ENCODE data around the gene GJB2. TPM values are rescaled to one million over a fixed set of nuclear protein-coding genes. Genes with fewer than 3 reads are reported as not detected.
"Not testable (repeated sequence)": the region's sequence is repeated elsewhere in the genome, so short reads cannot be mapped to it uniquely, and the experiment has no call there.

GJB2 gene
- total RNA-seq, 2 donors from 2014 or later: 1.5 to 3.8 TPM

- TF ChIP-seq CTCF (IDR thresholded peaks at IDR 0.05): no peak
- TF ChIP-seq POLR2A (IDR thresholded peaks at IDR 0.05): no peak
- TF ChIP-seq POLR2AphosphoS5 (IDR thresholded peaks at IDR 0.05): no peak
- Histone ChIP-seq H3K27me3 (replicated peaks; ENCODE audit: insufficient read depth) (peaks cover 10% of the 10 kb centered on the region), H3K36me3 (no peaks in the 10 kb centered on the region), H3K27ac (no peak overlapping the region), H3K4me3 (no peak overlapping the region), H3K4me1 (replicated peaks) (no peaks in the 10 kb centered on the region), H3K9me3 (no peaks in the 10 kb centered on the region)
- intact Hi-C loops (cut with DNase I): no loop called here
- 48% methylated on average over 2 of the region's 2 CpGs for WGBS
- no peak for DNase-seq (ENCODE audit: low spot score)
These were observed 36.0 kb downstream of the GJB2 start for GRCh38 chr13:20156702-20157101.

GRCh38 chr13:20153290-20153689 lies 39.4 kb downstream of the GJB2 start:
- intact Hi-C loops (cut with DNase I); DNase-seq (ENCODE audit: low spot score); H3K36me3 ChIP-seq; H3K27me3 ChIP-seq (replicated peaks; ENCODE audit: insufficient read depth); H3K9me3 ChIP-seq; H3K4me1 ChIP-seq (replicated peaks); H3K27ac ChIP-seq; H3K4me3 ChIP-seq: not testable (repeated sequence)
- 96% methylated on average over 2 of the region's 2 CpGs for WGBS

- Histone ChIP-seq H3K36me3 (no peaks in the 10 kb centered on the region), H3K27ac (no peak overlapping the region), H3K4me1 (replicated peaks) (no peaks in the 10 kb centered on the region), H3K9me3 (no peaks in the 10 kb centered on the region), H3K4me3 (no peak overlapping the region), H3K27me3 (replicated peaks; ENCODE audit: insufficient read depth) (no peaks in the 10 kb centered on the region)
- no peak for DNase-seq (ENCODE audit: low spot score)
- TF ChIP-seq POLR2A (IDR thresholded peaks at IDR 0.05): no peak
- TF ChIP-seq POLR2AphosphoS5 (IDR thresholded peaks at IDR 0.05): no peak
- TF ChIP-seq CTCF (IDR thresholded peaks at IDR 0.05): no peak
- intact Hi-C loops (cut with DNase I): no loop called here
- WGBS: 89% methylated on average over 11 of the region's 11 CpGs
These were observed 41.1 kb downstream of the GJB2 start for GRCh38 chr13:20151612-20152011.

DNA sequence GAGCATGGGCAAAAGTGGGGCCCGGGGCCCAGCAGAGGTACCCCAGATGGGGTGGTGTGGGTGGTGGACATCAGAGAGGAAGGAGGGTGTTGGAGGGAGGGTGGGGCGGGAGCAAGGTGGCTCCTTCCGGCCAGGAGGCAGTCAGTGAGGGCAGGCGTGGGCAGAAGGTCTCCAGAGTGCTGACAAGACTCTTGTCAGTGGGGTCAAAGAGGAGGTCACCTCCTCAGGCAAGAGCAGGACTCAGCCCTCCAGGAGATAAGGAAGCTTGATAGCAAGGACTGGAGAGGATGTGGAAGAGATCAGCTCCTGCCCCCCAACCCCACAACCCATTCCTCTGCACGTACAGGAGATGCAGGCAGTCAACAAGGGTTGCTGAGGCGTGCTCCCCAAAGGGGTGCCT lies 41.7 kb downstream of the GJB2 start:
- intact Hi-C loops (cut with DNase I): no loop called here
- no peaks in the 10 kb centered on the region for H3K4me1 ChIP-seq (replicated peaks)
- TF ChIP-seq CTCF (IDR thresholded peaks at IDR 0.05) (no peak), POLR2A (IDR thresholded peaks at IDR 0.05) (no peak), POLR2AphosphoS5 (IDR thresholded peaks at IDR 0.05) (no peak)
- no peak overlapping the region for H3K4me3 ChIP-seq
- no peak overlapping the region for H3K27ac ChIP-seq
- H3K9me3 ChIP-seq: no peaks in the 10 kb centered on the region
- WGBS: 68% methylated on average over 6 of the region's 6 CpGs
- no peaks in the 10 kb centered on the region for H3K36me3 ChIP-seq
- DNase-seq (ENCODE audit: low spot score): no peak
- H3K27me3 ChIP-seq (replicated peaks; ENCODE audit: insufficient read depth): no peaks in the 10 kb centered on the region

DNA sequence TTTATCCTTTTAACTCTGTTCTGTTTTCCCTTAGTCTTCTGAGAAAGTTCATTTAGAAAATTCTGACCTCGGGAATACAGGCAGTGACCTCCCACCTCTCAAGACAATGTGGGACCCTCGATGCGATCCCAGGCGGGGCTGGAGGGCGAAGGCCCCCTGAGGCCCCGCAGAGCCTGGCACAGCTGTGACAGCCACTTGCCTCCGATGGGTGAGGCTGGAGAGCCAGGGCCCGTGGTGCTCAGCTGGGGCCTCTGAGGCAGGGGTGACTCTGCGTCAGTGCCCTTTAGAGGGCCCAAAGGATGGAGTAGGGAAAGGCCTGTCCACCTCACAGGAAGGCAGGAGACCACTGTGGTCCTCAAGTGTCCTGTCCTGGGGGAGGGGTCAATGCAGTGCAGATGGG lies 42.2 kb downstream of the GJB2 start:
- no peak overlapping the region for H3K27ac ChIP-seq
- no peak overlapping the region for H3K4me3 ChIP-seq
- H3K36me3 ChIP-seq: no peaks in the 10 kb centered on the region
- DNase-seq (ENCODE audit: low spot score): no peak
- no peaks in the 10 kb centered on the region for H3K9me3 ChIP-seq
- intact Hi-C loops (cut with DNase I): no loop called here
- 89% methylated on average over 9 of the region's 9 CpGs for WGBS
- H3K27me3 ChIP-seq (replicated peaks; ENCODE audit: insufficient read depth): no peaks in the 10 kb centered on the region
- TF ChIP-seq POLR2AphosphoS5 (IDR thresholded peaks at IDR 0.05) (no peak), CTCF (IDR thresholded peaks at IDR 0.05) (no peak), POLR2A (IDR thresholded peaks at IDR 0.05) (no peak)
- no peaks in the 10 kb centered on the region for H3K4me1 ChIP-seq (replicated peaks)

All from prostate gland (tissue), 2 donors.